GM12873 (cell line): ENCODE results near the gene ARMC8.

Source experiments
- TF ChIP-seq, protein P1 (sequence below): IDR thresholded peaks from 2 replicates; pipeline ENCODE4 v1.5.1; 2012; ENCODE audit warnings: low read depth, mild to moderate bottlenecking, moderate library complexity, low read length, control low read depth; ENCODE audit not compliant: insufficient read depth; ENCODE audit errors: missing control alignments

Gene ARMC8

GRCh38 chr3:138284957-138285477 is 97.9 kb downstream of the ARMC8 start:
- TF ChIP-seq, protein P1, sequence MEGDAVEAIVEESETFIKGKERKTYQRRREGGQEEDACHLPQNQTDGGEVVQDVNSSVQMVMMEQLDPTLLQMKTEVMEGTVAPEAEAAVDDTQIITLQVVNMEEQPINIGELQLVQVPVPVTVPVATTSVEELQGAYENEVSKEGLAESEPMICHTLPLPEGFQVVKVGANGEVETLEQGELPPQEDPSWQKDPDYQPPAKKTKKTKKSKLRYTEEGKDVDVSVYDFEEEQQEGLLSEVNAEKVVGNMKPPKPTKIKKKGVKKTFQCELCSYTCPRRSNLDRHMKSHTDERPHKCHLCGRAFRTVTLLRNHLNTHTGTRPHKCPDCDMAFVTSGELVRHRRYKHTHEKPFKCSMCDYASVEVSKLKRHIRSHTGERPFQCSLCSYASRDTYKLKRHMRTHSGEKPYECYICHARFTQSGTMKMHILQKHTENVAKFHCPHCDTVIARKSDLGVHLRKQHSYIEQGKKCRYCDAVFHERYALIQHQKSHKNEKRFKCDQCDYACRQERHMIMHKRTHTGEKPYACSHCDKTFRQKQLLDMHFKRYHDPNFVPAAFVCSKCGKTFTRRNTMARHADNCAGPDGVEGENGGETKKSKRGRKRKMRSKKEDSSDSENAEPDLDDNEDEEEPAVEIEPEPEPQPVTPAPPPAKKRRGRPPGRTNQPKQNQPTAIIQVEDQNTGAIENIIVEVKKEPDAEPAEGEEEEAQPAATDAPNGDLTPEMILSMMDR = no peak

- TF ChIP-seq, protein P1 = no peak
Observed at GRCh38 chr3:138289260-138289659, 102.2 kb downstream of the ARMC8 start.

- TF ChIP-seq, protein P1 = no peak
Observed at GRCh38 chr3:138289701-138290100, 102.6 kb downstream of the ARMC8 start.

- TF ChIP-seq, protein P1 = no peak
Observed at GRCh38 chr3:138296639-138297038, 109.5 kb downstream of the ARMC8 start.

- TF ChIP-seq, protein P1 = no peak
Observed at GRCh38 chr3:138297059-138297607, 110.0 kb downstream of the ARMC8 start.

DNA sequence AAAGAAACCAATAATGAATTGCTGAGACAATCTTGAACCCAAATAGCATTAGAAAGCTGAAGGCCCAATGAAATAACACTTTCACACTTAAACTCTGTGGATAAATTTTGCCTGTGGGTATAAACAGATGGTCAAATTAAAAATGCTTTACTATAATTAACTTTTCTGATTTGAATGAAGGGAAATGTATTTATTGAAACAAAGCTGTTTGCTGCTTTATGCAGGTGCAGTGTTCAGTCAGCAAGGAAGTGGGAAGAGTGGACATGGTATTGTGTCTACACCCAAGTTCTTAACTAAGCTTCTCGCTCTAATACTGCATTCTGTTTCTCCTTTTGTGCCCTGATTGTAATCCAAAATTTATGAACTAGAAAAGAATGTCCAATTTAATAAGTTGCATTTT is 110.8 kb downstream of the ARMC8 start:
- TF ChIP-seq, protein P1 = no peak

GRCh38 chr3:138300647-138301046 is 113.5 kb downstream of the ARMC8 start:
- TF ChIP-seq, protein P1 = no peak
